GM12872 (cell line): ENCODE measurements around the gene TRIM8.

Source experiments
- CTCF ChIP-seq: IDR thresholded peaks from 3 replicates; pipeline ENCODE4 v1.5.1; 2011; ENCODE audit warnings: low read depth, mild to moderate bottlenecking, low read length, moderate library complexity; ENCODE audit not compliant: insufficient read depth

Gene TRIM8

GRCh38 chr10:102648269-102648888 is 4.1 kb downstream of the TRIM8 start:
- no peak for TF ChIP-seq CTCF

GRCh38 chr10:102648889-102649796 is 4.9 kb downstream of the TRIM8 start:
- no peak for TF ChIP-seq CTCF

GRCh38 chr10:102649797-102650654 is 5.7 kb downstream of the TRIM8 start:
- TF ChIP-seq CTCF, result 0 out of 3 replicates have a peak, but pooled peaks have one; percentile 3

GRCh38 chr10:102650655-102651454 is 6.6 kb downstream of the TRIM8 start:
- TF ChIP-seq CTCF, result no peak

GRCh38 chr10:102651455-102652169 is 7.3 kb downstream of the TRIM8 start:
- TF ChIP-seq CTCF, result no peak

GRCh38 chr10:102652170-102652916 is 8.1 kb downstream of the TRIM8 start:
- no peak for TF ChIP-seq CTCF
